ENCODE data around the gene FARP1. TPM values are rescaled to one million over a fixed set of nuclear protein-coding genes. Genes with fewer than 3 reads are reported as not detected.

FARP1 gene
- total and polyA plus RNA-seq, 2 of the 8 experiments (the other 6 are each of a cell fraction or from before 2014, with no cell fraction given) = 24.7 to 104 TPM

DNA sequence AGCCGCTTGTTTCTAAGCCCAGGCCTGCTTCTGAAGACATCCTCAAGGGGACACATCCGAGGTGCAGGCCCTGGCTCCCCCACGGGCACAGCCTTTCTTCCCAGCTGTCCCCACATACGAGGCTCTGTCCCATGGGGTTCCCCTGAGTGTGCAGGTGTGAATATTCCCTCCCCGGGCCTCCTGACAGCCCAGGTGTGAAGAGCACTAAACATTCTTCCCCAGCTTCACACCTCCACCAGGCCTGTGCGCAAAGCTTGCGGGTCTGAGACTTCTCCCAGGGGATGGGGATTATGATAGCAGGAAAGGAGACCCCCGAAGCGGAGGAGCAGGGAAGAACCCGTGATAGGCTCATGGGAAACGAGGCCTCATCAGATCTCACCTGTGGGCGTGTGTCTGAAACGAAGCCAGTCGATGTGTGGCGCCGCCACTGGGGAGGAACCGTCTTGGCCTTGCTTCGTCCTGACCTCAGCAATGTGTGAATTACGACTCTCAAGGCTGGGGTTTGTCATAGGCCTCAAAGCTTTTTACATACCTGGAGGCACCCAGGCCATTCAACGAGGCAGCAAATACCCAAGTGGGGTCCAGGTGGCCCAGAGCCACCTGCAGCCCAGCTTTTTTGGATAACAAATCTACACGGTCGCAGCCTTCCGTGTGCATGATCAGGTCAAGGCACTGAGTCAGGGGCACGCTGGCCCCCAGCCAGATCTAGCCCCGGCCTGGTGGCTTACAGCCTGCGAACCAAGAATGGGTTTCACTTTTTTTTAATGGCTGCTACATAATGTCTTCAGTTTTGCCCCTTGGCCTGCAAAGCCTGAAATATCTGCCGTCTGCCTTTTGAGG lies 299.7 kb downstream of the FARP1 start (continued):
- TF ChIP-seq, protein P1, sequence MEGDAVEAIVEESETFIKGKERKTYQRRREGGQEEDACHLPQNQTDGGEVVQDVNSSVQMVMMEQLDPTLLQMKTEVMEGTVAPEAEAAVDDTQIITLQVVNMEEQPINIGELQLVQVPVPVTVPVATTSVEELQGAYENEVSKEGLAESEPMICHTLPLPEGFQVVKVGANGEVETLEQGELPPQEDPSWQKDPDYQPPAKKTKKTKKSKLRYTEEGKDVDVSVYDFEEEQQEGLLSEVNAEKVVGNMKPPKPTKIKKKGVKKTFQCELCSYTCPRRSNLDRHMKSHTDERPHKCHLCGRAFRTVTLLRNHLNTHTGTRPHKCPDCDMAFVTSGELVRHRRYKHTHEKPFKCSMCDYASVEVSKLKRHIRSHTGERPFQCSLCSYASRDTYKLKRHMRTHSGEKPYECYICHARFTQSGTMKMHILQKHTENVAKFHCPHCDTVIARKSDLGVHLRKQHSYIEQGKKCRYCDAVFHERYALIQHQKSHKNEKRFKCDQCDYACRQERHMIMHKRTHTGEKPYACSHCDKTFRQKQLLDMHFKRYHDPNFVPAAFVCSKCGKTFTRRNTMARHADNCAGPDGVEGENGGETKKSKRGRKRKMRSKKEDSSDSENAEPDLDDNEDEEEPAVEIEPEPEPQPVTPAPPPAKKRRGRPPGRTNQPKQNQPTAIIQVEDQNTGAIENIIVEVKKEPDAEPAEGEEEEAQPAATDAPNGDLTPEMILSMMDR (IDR thresholded peaks at IDR 0.05; ENCODE audit: control extremely low read depth in 1 of 3, insufficient read depth in 1 of 3, low read depth in 1 of 3, low read length in 3 of 3) = no peak
- TF ChIP-seq KDM4A (IDR thresholded peaks at IDR 0.05; ENCODE audit: low read depth, low read length, severe bottlenecking) = no peak
- TF ChIP-seq PHF8 (conservative IDR thresholded peaks at IDR 0.05; ENCODE audit: low read depth, low read length) = no peak
- no peak for TF ChIP-seq TAF7 (optimal IDR thresholded peaks at IDR 0.05; ENCODE audit: borderline replicate concordance, low read depth, low read length)
- TF ChIP-seq RAD21 (IDR thresholded peaks at IDR 0.05 in 1 of 2, conservative IDR thresholded peaks at IDR 0.05 in 1 of 2; ENCODE audit: low read depth in 2 of 2, low read length in 2 of 2) = no peak
- no peak for TF ChIP-seq RBBP5 (IDR thresholded peaks at IDR 0.05; ENCODE audit: borderline replicate concordance, low read depth, low read length)

All from H1 (cell line).